IPS-18c (cell line): ENCODE data around the gene BMP7.

Experiments used
- H3K4me3 ChIP-seq: 2 replicates; pipeline ENCODE4 v1.7.0; 2013; ENCODE audit warnings: low read depth, mild to moderate bottlenecking, low read length, moderate library complexity; ENCODE audit not compliant: insufficient read depth
- H3K9me3 ChIP-seq: one replicate; pipeline ENCODE4 v1.6.1; 2013; ENCODE audit warnings: mild to moderate bottlenecking, low read length, moderate library complexity; ENCODE audit not compliant: control insufficient read depth, insufficient read depth

The BMP7 gene

GRCh38 chr20:57259938-57260921, 6.2 kb downstream of the BMP7 start:
- Histone ChIP-seq H3K4me3 (no peak overlapping the region), H3K9me3 (no peaks in the 10 kb centered on the region)

DNA sequence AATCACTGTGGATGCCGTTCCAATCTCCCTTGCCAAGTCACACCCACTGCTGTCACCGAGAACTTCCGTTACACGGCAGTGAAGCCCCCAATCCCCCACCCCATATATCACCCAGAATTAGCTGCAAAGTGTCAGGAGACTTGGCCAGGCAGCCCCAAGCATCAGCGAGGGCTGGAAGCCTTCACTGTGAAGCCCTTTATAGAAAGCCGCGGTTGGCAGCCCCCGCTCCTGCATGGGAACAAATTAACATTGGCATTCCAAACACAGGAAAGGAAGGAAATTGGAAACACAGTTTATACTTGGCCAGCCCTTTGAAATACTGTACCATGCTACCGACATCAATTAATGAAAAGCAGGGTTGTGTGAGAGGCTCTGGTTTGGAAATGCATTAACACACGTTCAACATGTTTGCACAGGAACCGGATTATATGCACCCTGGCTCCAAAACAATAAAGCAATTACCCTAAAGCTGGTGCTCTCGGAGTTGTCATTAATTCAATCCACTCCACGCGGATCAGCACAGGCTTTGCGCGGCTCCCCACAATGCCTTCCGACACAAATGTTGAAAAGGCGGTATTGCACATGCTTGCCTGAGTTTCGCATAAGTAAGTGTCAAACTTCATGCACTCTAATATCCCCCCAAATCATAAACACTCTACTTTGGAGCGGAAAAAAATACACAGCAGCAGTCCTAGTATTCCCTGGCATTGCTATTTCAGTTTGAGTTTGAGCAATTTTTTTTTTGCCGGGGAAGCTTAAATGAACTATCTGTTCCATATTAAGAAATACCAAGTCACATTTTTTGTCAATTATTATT, 7.1 kb downstream of the BMP7 start:
- H3K4me3 ChIP-seq = no peak overlapping the region
- H3K9me3 ChIP-seq = no peaks in the 10 kb centered on the region

DNA sequence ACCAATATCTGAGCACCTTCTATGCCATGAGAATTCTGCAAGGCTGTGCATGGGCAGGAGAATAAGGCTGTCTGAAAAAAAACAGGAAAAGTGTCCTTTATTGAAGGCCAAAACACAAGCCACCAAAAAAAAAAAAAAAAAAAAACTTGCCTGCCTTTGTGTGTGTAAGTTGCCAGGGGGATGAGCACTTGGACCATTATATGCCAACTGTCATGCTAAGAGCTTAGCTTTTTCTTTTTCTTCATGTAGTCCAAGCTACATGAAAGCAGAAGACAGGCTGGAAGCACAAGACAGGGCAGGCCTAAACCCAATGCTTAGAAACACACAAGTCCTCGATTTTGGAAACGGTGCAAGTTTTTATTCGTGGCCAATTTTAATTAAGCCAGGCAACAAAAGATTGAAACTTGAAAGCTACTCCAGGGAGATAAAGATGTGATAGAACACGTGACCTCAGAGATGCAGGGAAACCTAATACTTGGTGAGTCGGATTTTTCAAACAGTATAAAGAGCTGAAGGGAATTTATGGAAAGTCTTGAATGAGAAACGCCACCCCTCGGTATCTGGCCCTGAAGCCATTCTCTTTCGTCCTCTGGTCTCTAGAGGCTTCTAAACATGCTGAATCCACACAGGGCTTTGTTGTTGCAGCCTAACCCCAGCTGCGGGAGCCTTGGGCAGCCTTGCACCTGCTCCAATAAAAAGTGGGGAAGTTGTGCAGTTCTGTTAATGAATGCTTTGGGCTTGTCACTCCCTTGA, 8.6 kb downstream of the BMP7 start:
- no peak overlapping the region for H3K4me3 ChIP-seq

GRCh38 chr20:57256908-57257307, 9.5 kb downstream of the BMP7 start:
- Histone ChIP-seq H3K4me3 (no peak overlapping the region), H3K9me3 (no peaks in the 10 kb centered on the region)

More for the DNA sequence above, 8.6 kb downstream of the BMP7 start:
- H3K9me3 ChIP-seq = no peaks in the 10 kb centered on the region

DNA sequence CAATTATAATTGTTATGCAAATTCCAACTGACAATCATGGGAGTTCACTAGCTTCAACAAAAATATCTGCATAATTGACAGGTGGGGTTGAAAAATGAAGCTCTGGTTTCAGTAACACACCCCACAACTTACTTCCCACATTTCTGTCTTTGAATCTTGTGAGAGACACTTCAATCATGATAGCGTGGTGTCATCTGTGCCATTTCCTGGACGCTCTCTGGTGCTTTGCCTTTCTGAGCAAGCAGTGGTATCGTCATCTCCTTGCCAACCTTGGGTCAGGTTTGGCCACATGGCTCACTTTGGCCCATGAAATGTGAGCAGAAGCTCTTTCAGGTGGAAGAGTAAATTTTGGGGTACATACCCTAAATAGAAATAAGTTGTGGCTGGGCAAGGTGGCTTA, 10.2 kb downstream of the BMP7 start:
- Histone ChIP-seq H3K4me3 (no peak overlapping the region), H3K9me3 (no peaks in the 10 kb centered on the region)

DNA sequence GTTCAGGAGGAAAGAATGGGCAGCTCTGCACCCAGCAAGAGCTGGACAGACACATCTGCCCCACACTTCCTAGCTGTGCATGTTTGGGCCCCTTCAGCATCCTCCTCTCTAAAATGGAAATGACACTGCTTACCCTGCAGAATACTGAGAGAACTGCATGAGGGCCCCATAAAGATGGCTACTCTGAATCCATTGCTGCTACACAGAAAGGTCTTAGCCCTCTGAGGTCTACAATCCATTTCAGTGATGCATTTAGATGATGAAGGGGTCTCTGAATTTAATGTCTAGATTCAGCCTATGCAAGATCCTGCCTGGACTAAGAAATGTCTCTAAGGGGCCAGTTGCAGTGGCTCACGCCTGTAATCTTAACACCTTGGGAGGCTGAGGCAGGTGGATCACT, 11.3 kb downstream of the BMP7 start:
- no peaks in the 10 kb centered on the region for H3K9me3 ChIP-seq

DNA sequence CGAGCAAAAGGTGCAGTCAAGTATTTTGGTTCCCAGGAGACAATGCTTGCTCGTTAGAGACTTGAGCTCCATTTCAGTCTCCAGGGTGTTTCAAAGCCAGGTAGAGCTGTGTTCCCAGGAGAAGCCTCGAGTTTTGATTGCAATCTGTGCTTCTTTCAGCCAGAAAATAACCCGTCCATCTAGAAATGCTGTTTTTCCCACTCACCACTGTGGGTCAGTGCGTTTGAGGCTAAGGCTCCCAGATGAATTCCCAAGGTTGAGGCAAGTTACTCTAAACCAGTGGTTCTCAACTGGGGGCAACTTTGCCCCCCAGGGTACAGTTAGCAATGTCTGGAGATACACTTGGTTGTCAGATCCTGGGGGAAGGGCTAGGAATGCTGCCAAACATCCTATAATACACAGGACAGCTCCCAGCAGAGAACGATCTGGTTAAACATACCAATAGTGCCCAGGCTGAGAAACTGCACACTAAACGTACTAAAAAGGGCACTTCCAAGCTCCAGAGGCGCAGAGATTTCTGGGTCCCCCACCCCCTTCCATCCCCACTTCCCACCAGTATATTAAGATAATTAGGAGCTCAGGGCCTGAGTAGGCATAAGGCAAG, 13.8 kb downstream of the BMP7 start:
- Histone ChIP-seq H3K9me3 (no peaks in the 10 kb centered on the region), H3K4me3 (no peak overlapping the region)

More for the DNA sequence above, 11.3 kb downstream of the BMP7 start:
- H3K4me3 ChIP-seq = no peak overlapping the region

GRCh38 chr20:57251949-57252348, 14.5 kb downstream of the BMP7 start:
- H3K9me3 ChIP-seq = no peaks in the 10 kb centered on the region
- H3K4me3 ChIP-seq = no peak overlapping the region

DNA sequence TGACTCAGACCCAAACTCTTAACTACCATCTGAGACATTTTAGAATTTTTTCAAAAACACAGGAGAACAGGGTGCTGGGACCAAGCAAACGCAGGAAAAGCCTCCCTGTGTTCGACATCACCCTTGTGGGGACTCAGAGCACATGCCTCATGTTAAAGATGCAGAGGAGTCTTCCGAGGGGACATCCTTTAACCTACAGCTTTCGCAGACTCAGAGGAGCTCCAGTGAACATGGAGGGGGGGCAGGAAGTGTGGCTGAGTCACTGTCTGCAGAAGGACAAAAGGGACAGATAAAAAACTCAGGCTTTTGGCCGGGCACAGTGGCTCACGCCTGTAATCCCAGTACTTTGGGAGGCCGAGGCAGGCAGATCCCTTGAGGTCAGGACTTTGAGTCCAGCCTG, 15.1 kb downstream of the BMP7 start:
- no peak overlapping the region for H3K4me3 ChIP-seq
- H3K9me3 ChIP-seq = no peaks in the 10 kb centered on the region

DNA sequence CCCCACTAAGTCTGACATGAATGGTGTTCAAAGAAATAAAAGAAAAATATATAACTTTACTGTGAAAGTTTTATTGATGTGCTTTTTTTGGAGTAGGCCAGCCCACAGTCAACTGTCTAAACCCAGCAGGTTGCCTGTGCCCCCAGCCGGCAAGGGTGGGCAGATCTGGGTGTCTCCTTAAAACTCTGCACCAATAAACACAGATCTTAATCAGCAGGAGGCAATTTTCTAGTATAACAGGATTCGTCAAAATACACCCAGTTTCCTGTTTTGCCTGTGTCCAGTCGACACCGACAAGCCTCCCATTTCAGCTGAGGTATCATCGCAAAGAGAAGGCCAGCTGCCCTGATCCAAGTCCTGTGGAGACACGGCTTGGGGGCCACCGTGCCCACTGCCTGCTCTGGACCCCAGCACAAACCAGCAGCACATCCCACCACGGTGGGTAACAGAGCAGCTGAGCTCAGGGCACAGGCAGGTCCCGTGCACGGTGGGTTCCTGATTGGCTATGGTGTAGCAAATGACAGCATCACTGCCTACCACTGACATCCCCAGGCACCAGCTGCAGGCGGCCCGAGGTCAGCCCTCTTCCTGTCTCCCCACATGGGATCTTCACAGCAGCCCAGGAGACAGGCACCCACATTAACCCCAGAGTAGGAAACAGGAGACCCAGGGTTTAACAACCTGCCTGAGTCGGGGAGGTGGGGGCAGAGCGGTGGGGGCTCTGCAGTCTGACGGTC, 15.7 kb downstream of the BMP7 start:
- H3K4me3 ChIP-seq = no peak overlapping the region

GRCh38 chr20:57249772-57250171, 16.7 kb downstream of the BMP7 start:
- H3K9me3 ChIP-seq = no peaks in the 10 kb centered on the region
- H3K4me3 ChIP-seq = no peak overlapping the region

More for the DNA sequence above, 15.7 kb downstream of the BMP7 start:
- H3K9me3 ChIP-seq = no peaks in the 10 kb centered on the region

GRCh38 chr20:57249073-57249472, 17.4 kb downstream of the BMP7 start:
- Histone ChIP-seq H3K9me3 (no peaks in the 10 kb centered on the region), H3K4me3 (no peak overlapping the region)

DNA sequence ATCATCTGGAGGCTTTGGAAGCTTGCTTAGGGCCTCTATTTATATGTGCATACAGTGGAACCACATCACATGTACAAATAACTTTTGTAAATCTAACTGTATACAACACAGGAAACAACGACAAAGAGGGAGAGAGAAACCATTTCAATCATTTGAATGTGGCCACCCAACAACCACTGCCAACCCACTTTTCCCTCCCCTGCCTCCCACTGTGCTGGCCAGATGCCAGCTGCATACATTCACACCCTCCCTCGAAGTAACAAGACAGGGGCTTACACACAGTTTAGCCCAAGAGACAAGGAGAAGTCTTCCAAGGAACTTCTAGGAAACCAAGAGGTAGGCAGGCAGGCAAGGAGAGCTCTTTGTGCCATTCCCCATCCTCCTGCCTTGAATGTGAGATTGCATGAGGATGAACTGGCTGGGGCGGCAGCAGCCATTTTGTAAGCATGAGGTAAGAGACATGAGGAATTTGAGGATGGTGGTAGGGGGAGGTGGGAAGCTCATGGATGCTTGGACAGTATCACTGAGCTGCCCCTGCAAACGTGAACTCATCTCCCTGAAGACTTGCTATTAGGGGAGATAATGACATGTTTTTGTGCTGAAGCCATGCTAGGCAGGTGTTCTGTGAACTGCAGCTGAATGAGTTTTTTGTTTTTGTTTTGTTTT, 18.2 kb downstream of the BMP7 start:
- no peaks in the 10 kb centered on the region for H3K9me3 ChIP-seq
- no peak overlapping the region for H3K4me3 ChIP-seq

DNA sequence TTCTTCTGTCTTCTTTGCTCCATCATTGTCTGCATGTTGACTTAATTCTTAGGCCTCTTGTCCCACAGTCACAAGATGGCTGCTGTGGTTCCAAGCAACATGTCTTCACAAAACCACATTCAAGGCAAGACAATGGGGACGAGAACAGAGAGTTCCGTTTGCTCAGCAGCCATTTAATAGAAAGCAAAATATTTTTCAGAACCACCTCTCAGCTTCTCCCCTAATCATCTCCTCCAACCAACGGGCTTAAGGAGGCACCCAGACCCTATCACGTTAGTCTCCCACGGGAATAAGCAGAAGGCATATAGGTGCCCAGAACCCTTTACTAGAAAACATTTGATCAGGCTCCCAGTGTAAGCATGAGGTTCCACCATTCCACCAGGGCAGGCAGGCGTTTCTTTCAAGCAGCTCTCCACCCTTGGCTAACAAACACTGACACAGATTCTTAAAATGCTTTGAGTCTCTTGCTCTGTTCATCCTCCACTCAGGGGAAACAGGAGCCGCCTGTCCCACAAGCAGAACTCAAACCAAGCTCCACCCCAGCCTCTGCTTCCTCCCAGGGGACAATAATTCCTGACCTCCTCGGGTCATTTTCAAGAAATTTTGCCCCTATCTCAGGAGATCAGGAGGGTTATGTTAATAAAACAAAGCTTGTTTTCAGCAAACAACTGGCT, 19.0 kb downstream of the BMP7 start:
- H3K4me3 ChIP-seq = no peak overlapping the region
- no peaks in the 10 kb centered on the region for H3K9me3 ChIP-seq

- Histone ChIP-seq H3K9me3 (no peaks in the 10 kb centered on the region), H3K4me3 (no peak overlapping the region)
Observed at GRCh38 chr20:57245997-57246396, 20.4 kb downstream of the BMP7 start.
